Measurements from ENCODE around the gene PDAP1.

GRCh38 chr7:99393355-99394187, 14.8 kb downstream of the PDAP1 start:
- TF ChIP-seq, protein P1, sequence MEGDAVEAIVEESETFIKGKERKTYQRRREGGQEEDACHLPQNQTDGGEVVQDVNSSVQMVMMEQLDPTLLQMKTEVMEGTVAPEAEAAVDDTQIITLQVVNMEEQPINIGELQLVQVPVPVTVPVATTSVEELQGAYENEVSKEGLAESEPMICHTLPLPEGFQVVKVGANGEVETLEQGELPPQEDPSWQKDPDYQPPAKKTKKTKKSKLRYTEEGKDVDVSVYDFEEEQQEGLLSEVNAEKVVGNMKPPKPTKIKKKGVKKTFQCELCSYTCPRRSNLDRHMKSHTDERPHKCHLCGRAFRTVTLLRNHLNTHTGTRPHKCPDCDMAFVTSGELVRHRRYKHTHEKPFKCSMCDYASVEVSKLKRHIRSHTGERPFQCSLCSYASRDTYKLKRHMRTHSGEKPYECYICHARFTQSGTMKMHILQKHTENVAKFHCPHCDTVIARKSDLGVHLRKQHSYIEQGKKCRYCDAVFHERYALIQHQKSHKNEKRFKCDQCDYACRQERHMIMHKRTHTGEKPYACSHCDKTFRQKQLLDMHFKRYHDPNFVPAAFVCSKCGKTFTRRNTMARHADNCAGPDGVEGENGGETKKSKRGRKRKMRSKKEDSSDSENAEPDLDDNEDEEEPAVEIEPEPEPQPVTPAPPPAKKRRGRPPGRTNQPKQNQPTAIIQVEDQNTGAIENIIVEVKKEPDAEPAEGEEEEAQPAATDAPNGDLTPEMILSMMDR (IDR thresholded peaks at IDR 0.05): no peak
- no peak for TF ChIP-seq POLR2A (IDR thresholded peaks at IDR 0.05)

Measured in prostate gland (tissue), 2 donors.